Neural progenitor cell (in vitro differentiated cells): Measurements from ENCODE around the gene EIF3A. TPM values are rescaled to one million over a fixed set of nuclear protein-coding genes. Genes with fewer than 3 reads are reported as not detected.

ENCODE experiments used
- DNase-seq: peaks from one replicate; pipeline ENCODE4 v3.0.0-alpha.2; 2016; ENCODE audit warnings: low spot score
- H2AFZ ChIP-seq: fragments of 200-600 bp; sonication (generic); replicated peaks from 2 replicates; pipeline ENCODE4 v1.6.1; 2016; ENCODE audit warnings: antibody characterized with exemption
- H3F3A ChIP-seq: fragments of 200-600 bp; sonication (generic); 2 replicates; pipeline ENCODE4 v1.6.1; 2016; ENCODE audit warnings: antibody characterized with exemption, low read depth
- H3K27ac ChIP-seq: fragments of 200-600 bp; sonication (generic); 2 replicates; pipeline ENCODE4 v1.5.1; 2016; ENCODE audit warnings: mild to moderate bottlenecking
- H3K27me3 ChIP-seq: fragments of 200-600 bp; sonication (generic); 2 replicates; pipeline ENCODE4 v1.6.1; 2016; ENCODE audit warnings: mild to moderate bottlenecking, moderate library complexity
- H3K36me3 ChIP-seq: fragments of 200-600 bp; sonication (generic); 2 replicates; pipeline ENCODE4 v1.5.1; 2016
- H3K4me1 ChIP-seq: fragments of 200-600 bp; sonication (generic); 2 replicates; pipeline ENCODE4 v1.6.1; 2016; ENCODE audit warnings: mixed run types
- H3K4me2 ChIP-seq: fragments of 200-600 bp; sonication (generic); 2 replicates; pipeline ENCODE4 v1.6.1; 2016
- H3K4me3 ChIP-seq: fragments of 200-600 bp; sonication (generic); 2 replicates; pipeline ENCODE4 v1.5.1; 2016
- H3K79me2 ChIP-seq: fragments of 200-600 bp; sonication (generic); 2 replicates; pipeline ENCODE4 v1.6.1; 2016; ENCODE audit warnings: low read depth
- H3K9ac ChIP-seq: fragments of 200-600 bp; sonication (generic); 2 replicates; pipeline ENCODE4 v1.6.1; 2016
- H3K9me3 ChIP-seq: fragments of 200-600 bp; sonication (generic); 2 replicates; pipeline ENCODE4 v1.5.1; 2016; ENCODE audit warnings: low read depth
- H4K20me1 ChIP-seq: fragments of 200-600 bp; sonication (generic); 2 replicates; pipeline ENCODE4 v1.6.1; 2016; ENCODE audit warnings: low read depth
- H3K27ac Mint-ChIP-seq: 3 replicates; pipeline ENCODE4 v1.8.0; 2021; ENCODE audit warnings: mixed read lengths
- H3K27me3 Mint-ChIP-seq: 2 replicates; pipeline ENCODE4 v1.8.0; 2022; ENCODE audit warnings: low read depth, mild to moderate bottlenecking, inconsistent platforms, moderate library complexity, mixed read lengths; ENCODE audit not compliant: insufficient read depth
- H3K36me3 Mint-ChIP-seq: 3 replicates; pipeline ENCODE4 v1.8.0; 2021; ENCODE audit warnings: mixed read lengths
- H3K4me1 Mint-ChIP-seq: 3 replicates; pipeline ENCODE4 v1.8.0; 2021; ENCODE audit warnings: mixed read lengths
- H3K4me3 Mint-ChIP-seq: 3 replicates; pipeline ENCODE4 v1.8.0; 2021; ENCODE audit warnings: mild to moderate bottlenecking, moderate library complexity, mixed read lengths
- H3K9me3 Mint-ChIP-seq: 3 replicates; pipeline ENCODE4 v1.8.0; 2020; ENCODE audit warnings: mixed read lengths
- CTCF ChIP-seq: fragments of 200-600 bp; sonication (generic); IDR thresholded peaks from 2 replicates; pipeline ENCODE4 v1.5.1; 2017; ENCODE audit warnings: antibody characterized with exemption, mild to moderate bottlenecking
- EZH2 ChIP-seq: fragments of 200-600 bp; sonication (generic); IDR thresholded peaks from 2 replicates; pipeline ENCODE4 v1.6.1; 2017; ENCODE audit warnings: antibody characterized with exemption, mild to moderate bottlenecking, moderate library complexity
- EZH2phosphoT487 ChIP-seq: fragments of 200-600 bp; sonication (generic); IDR thresholded peaks from 2 replicates; pipeline ENCODE4 v1.6.1; 2017; ENCODE audit warnings: antibody characterized with exemption
- total RNA-seq: library from RNA; depleted of rRNA; stranded (reverse); fragments of >200 nt; gene quantifications from 2 replicates; pipeline ENCODE4 v1.2.3, GENCODE V29; 2015; ENCODE audit warnings: low replicate concordance

The EIF3A gene
- total RNA-seq, 1 donor from 2014 or later: 133 TPM

GRCh38 chr10:119120413-119120867, 39.8 kb upstream of the EIF3A start:
- no peak overlapping the region for H3K4me2 ChIP-seq
- H3K4me3 Mint-ChIP-seq: no peak overlapping the region
- H3K36me3 ChIP-seq: peaks cover 6% of the 10 kb centered on the region
- no peaks in the 10 kb centered on the region for H3K9me3 ChIP-seq
- H3K4me1 ChIP-seq: no peaks in the 10 kb centered on the region
- H3K9me3 Mint-ChIP-seq: no peaks in the 10 kb centered on the region
- H3K4me1 Mint-ChIP-seq: no peaks in the 10 kb centered on the region
- H3K27ac Mint-ChIP-seq: no peak overlapping the region
- peaks cover 3% of the 10 kb centered on the region for H3K27me3 Mint-ChIP-seq
- H3F3A ChIP-seq: no peaks in the 10 kb centered on the region
- H3K27ac ChIP-seq: no peak overlapping the region
- H3K4me3 ChIP-seq: no peak overlapping the region
- no peak for TF ChIP-seq CTCF
- TF ChIP-seq EZH2: no peak
- no peak for TF ChIP-seq EZH2phosphoT487
- H3K27me3 ChIP-seq: no peaks in the 10 kb centered on the region
- no peak overlapping the region for H3K9ac ChIP-seq
- peaks cover 20% of the 10 kb centered on the region for H3K36me3 Mint-ChIP-seq
- no peak for DNase-seq
- H2AFZ ChIP-seq: no peak overlapping the region
- no peaks in the 10 kb centered on the region for H4K20me1 ChIP-seq
- H3K79me2 ChIP-seq: no peaks in the 10 kb centered on the region

DNA sequence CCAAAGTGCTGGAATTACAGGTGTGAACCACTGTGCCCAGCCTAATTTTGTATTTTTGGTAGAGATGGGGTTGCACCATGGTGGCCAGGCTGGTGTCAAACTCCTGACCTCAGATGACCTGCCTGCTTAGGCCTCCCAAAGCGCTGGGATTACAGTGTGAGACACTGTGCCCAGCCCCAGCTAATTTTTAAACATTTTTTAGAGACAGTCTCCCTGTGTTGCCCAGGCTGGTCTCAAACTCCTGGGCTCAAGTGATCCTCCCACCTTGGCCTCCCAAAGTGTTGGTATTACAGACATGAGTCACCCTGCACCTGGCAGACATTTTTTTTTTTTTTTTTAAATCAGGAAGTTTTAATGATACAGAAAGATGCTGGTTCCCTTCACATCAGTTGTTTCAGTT, 38.8 kb upstream of the EIF3A start:
- H3K27ac ChIP-seq: no peak overlapping the region
- peaks cover 6% of the 10 kb centered on the region for H3K36me3 ChIP-seq
- H3K79me2 ChIP-seq: no peaks in the 10 kb centered on the region
- H3K4me1 ChIP-seq: no peaks in the 10 kb centered on the region
- TF ChIP-seq CTCF (no peak), EZH2phosphoT487 (no peak), EZH2 (no peak)
- H3K4me1 Mint-ChIP-seq: no peaks in the 10 kb centered on the region
- no peak overlapping the region for H3K4me2 ChIP-seq
- no peak overlapping the region for H3K9ac ChIP-seq
- H3K9me3 ChIP-seq: no peaks in the 10 kb centered on the region
- H3K27me3 Mint-ChIP-seq: peaks cover 3% of the 10 kb centered on the region
- H4K20me1 ChIP-seq: no peaks in the 10 kb centered on the region
- no peak for DNase-seq
- H3F3A ChIP-seq: no peaks in the 10 kb centered on the region
- no peak overlapping the region for H3K4me3 Mint-ChIP-seq
- H3K27ac Mint-ChIP-seq: no peak overlapping the region
- no peaks in the 10 kb centered on the region for H3K9me3 Mint-ChIP-seq
- no peak overlapping the region for H3K4me3 ChIP-seq
- no peaks in the 10 kb centered on the region for H3K27me3 ChIP-seq
- peaks cover 23% of the 10 kb centered on the region for H3K36me3 Mint-ChIP-seq
- no peak overlapping the region for H2AFZ ChIP-seq

DNA sequence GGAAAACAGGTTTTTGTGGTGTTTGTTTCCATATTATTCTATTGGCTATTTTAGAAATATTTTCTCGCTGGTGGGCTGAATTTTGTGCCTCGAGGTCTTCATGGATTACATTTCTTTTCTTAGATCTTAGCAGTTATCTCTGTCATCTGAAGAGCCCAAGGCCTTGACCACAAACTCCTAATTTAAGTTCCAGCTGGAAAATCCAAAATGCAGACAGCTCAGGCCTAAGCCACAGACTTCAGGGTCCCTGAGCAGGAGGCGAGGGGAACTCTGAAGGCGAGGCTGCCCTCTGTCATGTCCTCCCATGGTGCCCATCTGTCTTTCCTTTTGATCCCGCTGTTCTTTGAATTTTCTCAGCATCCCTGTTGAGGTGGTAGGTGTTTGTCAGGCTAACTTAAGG, 37.6 kb upstream of the EIF3A start:
- no peak for TF ChIP-seq EZH2phosphoT487
- no peak for TF ChIP-seq EZH2
- no peak for TF ChIP-seq CTCF
- no peak overlapping the region for H3K27ac ChIP-seq
- no peak overlapping the region for H2AFZ ChIP-seq
- no peaks in the 10 kb centered on the region for H3F3A ChIP-seq
- no peaks in the 10 kb centered on the region for H3K4me1 Mint-ChIP-seq
- H3K27me3 Mint-ChIP-seq: peaks cover 3% of the 10 kb centered on the region
- no peak overlapping the region for H3K4me3 Mint-ChIP-seq
- DNase-seq: no peak
- no peaks in the 10 kb centered on the region for H3K9me3 Mint-ChIP-seq
- no peaks in the 10 kb centered on the region for H3K9me3 ChIP-seq
- no peak overlapping the region for H3K4me2 ChIP-seq
- no peak overlapping the region for H3K9ac ChIP-seq
- no peaks in the 10 kb centered on the region for H3K79me2 ChIP-seq
- peaks cover 6% of the 10 kb centered on the region for H3K36me3 ChIP-seq
- H3K4me1 ChIP-seq: no peaks in the 10 kb centered on the region
- no peaks in the 10 kb centered on the region for H3K27me3 ChIP-seq
- H3K36me3 Mint-ChIP-seq: peaks cover 23% of the 10 kb centered on the region
- no peak overlapping the region for H3K27ac Mint-ChIP-seq
- H4K20me1 ChIP-seq: no peaks in the 10 kb centered on the region
- no peak overlapping the region for H3K4me3 ChIP-seq
